NB4 (cell line): ENCODE measurements around the gene TTC32.

Experiments used
- POLR2A ChIP-seq: IDR thresholded peaks from 2 replicates; pipeline ENCODE4 v1.6.1; 2011; ENCODE audit warnings: mild to moderate bottlenecking; ENCODE audit not compliant: insufficient read length; ENCODE audit errors: extremely low read depth
- TF ChIP-seq, protein P1 (sequence below): IDR thresholded peaks from one replicate; pipeline ENCODE4 v1.5.1; 2012; ENCODE audit warnings: low read depth, low read length

GRCh38 chr2:19947184-19947940 lies 45.6 kb upstream of the TTC32 start:
- TF ChIP-seq, protein P1, sequence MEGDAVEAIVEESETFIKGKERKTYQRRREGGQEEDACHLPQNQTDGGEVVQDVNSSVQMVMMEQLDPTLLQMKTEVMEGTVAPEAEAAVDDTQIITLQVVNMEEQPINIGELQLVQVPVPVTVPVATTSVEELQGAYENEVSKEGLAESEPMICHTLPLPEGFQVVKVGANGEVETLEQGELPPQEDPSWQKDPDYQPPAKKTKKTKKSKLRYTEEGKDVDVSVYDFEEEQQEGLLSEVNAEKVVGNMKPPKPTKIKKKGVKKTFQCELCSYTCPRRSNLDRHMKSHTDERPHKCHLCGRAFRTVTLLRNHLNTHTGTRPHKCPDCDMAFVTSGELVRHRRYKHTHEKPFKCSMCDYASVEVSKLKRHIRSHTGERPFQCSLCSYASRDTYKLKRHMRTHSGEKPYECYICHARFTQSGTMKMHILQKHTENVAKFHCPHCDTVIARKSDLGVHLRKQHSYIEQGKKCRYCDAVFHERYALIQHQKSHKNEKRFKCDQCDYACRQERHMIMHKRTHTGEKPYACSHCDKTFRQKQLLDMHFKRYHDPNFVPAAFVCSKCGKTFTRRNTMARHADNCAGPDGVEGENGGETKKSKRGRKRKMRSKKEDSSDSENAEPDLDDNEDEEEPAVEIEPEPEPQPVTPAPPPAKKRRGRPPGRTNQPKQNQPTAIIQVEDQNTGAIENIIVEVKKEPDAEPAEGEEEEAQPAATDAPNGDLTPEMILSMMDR = no peak
- TF ChIP-seq POLR2A = no peak
